ENCODE data around the gene RHO.

DNA sequence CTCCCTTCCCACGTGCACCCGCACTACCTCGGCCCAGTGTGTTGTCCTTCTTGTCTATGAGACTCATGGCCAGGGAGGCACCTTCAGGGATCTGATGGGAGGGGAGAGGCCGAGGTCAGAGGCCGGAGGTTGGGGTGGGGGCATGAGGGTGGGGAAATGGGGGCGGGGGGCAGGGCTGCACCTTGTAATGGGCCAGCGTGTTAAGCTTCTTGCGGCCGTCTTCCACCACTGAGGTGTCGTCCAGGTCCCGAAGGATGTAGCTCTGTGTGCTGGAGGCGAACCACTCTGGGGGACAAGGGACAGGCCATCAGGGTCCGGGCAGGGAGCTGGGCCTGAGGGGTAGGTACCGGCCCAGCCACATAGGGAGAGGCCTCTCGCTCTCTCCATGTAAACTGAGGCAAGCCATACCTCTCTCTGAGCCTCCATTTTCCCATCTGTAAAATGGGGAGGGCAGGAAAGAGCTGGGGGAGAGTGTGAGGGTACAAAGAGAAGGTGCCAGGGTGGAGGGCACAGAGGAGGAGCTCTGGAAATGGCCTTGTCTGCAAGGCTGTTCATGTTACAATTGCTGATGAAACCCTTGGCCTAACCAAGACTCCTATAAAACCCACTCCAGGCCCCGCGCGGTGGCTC lies 33.3 kb downstream of the RHO start:
- TF ChIP-seq, protein P1, sequence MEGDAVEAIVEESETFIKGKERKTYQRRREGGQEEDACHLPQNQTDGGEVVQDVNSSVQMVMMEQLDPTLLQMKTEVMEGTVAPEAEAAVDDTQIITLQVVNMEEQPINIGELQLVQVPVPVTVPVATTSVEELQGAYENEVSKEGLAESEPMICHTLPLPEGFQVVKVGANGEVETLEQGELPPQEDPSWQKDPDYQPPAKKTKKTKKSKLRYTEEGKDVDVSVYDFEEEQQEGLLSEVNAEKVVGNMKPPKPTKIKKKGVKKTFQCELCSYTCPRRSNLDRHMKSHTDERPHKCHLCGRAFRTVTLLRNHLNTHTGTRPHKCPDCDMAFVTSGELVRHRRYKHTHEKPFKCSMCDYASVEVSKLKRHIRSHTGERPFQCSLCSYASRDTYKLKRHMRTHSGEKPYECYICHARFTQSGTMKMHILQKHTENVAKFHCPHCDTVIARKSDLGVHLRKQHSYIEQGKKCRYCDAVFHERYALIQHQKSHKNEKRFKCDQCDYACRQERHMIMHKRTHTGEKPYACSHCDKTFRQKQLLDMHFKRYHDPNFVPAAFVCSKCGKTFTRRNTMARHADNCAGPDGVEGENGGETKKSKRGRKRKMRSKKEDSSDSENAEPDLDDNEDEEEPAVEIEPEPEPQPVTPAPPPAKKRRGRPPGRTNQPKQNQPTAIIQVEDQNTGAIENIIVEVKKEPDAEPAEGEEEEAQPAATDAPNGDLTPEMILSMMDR (IDR thresholded peaks at IDR 0.05 in 4 of 5, conservative IDR thresholded peaks at IDR 0.05 in 1 of 5): no peak
- TF ChIP-seq POLR2A (IDR thresholded peaks at IDR 0.05): no peak
